Lung (tissue), 12 donors: ENCODE measurements around the gene ARHGAP10. TPM values are rescaled to one million over a fixed set of nuclear protein-coding genes. Genes with fewer than 3 reads are reported as not detected.

ENCODE experiments used
- ATAC-seq: fragments of 200-7000 bp; cut with Tn5 transposase; one replicate; pipeline ENCODE4 v1.9.1; 2020; ENCODE audit warnings: moderate number of reproducible peaks; ENCODE audit not compliant: insufficient read depth, low FRiP score
- DNase-seq, 3 donors: peaks; one replicate each; pipeline ENCODE4 v3.0.0-alpha.2; 2013 to 2017
- H3K27ac ChIP-seq, 2 donors: one replicate each; pipeline ENCODE4 v1.5.1; 2013; ENCODE audit warnings: mild to moderate bottlenecking in 2 of 2, moderate library complexity in 2 of 2, control low read depth in 1 of 2, inconsistent platforms in 1 of 2, low read depth in 1 of 2, low read length in 1 of 2
- H3K27me3 ChIP-seq, 3 donors: one replicate each; pipeline ENCODE4 v1.5.1; 2013; ENCODE audit warnings: low read length in 2 of 3; ENCODE audit not compliant: control insufficient read depth in 3 of 3, insufficient read depth in 3 of 3
- H3K36me3 ChIP-seq, 4 donors: one replicate each; pipeline ENCODE4 v1.5.1; 2013; ENCODE audit warnings: low read length in 4 of 4, mild to moderate bottlenecking in 1 of 4, moderate library complexity in 1 of 4; ENCODE audit not compliant: control insufficient read depth in 4 of 4, insufficient read depth in 4 of 4
- H3K4me1 ChIP-seq, 5 donors: one replicate each; pipeline ENCODE4 v1.5.1; 2013; ENCODE audit warnings: low read length in 5 of 5, mild to moderate bottlenecking in 2 of 5, moderate library complexity in 1 of 5; ENCODE audit not compliant: control insufficient read depth in 5 of 5, insufficient read depth in 5 of 5
- H3K4me3 ChIP-seq: one replicate; pipeline ENCODE4 v1.5.1; 2013; ENCODE audit warnings: mild to moderate bottlenecking, control low read depth, moderate library complexity
- H3K9ac ChIP-seq, 2 donors: one replicate each; pipeline ENCODE4 v1.5.1; 2013; ENCODE audit warnings: low read length in 2 of 2, control low read depth in 1 of 2; ENCODE audit not compliant: insufficient read depth in 1 of 2
- H3K9me3 ChIP-seq, 4 donors: one replicate each; pipeline ENCODE4 v1.5.1; 2013; ENCODE audit warnings: low read length in 3 of 4, mild to moderate bottlenecking in 1 of 4, moderate library complexity in 1 of 4; ENCODE audit not compliant: control insufficient read depth in 4 of 4, insufficient read depth in 3 of 4
- WGBS, 2 donors: extraction: QIAGEN DNeasy Blood & Tissue Kit; methylation state at CpG; one replicate each; pipeline ENCODE4 v1.1.7; 2013; 5-methylcytosine and 5-hydroxymethylcytosine counted together
- polyA plus RNA-seq, 2 donors: library from polyadenylated mRNA; stranded (reverse); fragments of 200-250 nt; gene quantifications; one replicate each; pipeline ENCODE4 v1.2.1, GENCODE V29; 2013
- total RNA-seq, 2 donors: library from RNA; depleted of rRNA in 1 of 2; stranded (reverse); fragments of >200 nt in 1 of 2; gene quantifications; one replicate each; pipeline ENCODE4 v1.2.1, GENCODE V29; 2014 to 2021
- TF ChIP-seq, protein P1 (sequence below): IDR thresholded peaks from 2 replicates; pipeline ENCODE4 v1.5.1; 2012; ENCODE audit warnings: mild to moderate bottlenecking; ENCODE audit errors: control extremely low read depth, extremely low read depth
- donor health status: control.
- donor health status: control.
- donor health status: Bipolar disorder and iron deficiency.
- donor health status: healthy.
- donor health status: DM: yes; HTN: yes; CAD: no.

ARHGAP10 gene
- total and polyA plus RNA-seq, 4 donors: 9.1 to 25.0 (median 17.5) TPM

DNA sequence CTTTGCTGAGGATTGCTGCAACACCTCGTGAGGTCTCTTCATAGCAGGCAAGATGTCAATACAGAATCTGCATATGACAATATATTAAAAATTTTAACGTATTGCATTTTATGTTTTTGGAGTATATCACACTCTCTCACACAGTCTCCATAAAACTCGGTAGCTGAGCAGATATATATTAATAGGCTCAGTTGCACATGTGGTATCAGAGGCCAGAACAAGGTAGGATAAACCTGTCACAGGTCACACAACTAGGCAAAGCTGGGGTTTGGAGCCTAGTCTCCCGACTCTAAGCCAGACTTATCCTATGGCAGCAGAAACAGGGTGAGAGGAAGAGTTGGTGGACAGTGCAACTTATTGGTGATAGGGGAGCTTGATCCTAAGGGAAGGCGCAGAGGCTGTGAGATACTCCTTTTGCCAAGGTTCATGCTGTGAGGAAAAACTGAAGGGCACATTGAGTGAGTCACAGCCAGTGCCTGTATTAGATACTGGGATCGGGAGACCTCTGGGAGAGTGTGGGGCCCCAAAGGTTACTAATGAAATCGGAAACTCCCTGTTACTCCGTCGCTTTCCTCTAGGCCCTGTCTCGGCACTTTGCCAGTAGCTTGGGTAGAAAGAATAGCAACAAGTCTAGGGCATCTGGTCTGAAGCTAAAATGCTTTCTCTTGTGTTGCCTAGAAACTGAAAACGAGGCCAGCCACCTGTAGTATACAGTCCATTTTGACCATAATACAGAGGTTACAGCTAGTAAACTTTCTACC, 195.7 kb downstream of the ARHGAP10 start:
- ATAC-seq: no peak
- Histone ChIP-seq H3K4me1 (peaks cover 0 to 3% (median 0%) of the 10 kb centered on the region in 5 donors), H3K9me3 (peaks cover 0 to 2% (median 0%) of the 10 kb centered on the region in 4 donors), H3K36me3 (peaks cover 0 to 1% (median 0%) of the 10 kb centered on the region in 4 donors), H3K27ac (peak overlapping the region in 1 of 2 donors; percentile 18), H3K4me3 (no peak overlapping the region), H3K9ac (no peak overlapping the region), H3K27me3 (no peaks in the 10 kb centered on the region)
- TF ChIP-seq, protein P1, sequence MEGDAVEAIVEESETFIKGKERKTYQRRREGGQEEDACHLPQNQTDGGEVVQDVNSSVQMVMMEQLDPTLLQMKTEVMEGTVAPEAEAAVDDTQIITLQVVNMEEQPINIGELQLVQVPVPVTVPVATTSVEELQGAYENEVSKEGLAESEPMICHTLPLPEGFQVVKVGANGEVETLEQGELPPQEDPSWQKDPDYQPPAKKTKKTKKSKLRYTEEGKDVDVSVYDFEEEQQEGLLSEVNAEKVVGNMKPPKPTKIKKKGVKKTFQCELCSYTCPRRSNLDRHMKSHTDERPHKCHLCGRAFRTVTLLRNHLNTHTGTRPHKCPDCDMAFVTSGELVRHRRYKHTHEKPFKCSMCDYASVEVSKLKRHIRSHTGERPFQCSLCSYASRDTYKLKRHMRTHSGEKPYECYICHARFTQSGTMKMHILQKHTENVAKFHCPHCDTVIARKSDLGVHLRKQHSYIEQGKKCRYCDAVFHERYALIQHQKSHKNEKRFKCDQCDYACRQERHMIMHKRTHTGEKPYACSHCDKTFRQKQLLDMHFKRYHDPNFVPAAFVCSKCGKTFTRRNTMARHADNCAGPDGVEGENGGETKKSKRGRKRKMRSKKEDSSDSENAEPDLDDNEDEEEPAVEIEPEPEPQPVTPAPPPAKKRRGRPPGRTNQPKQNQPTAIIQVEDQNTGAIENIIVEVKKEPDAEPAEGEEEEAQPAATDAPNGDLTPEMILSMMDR: no peak
- DNase-seq: no peak
- 93 to 95% methylated on average over 11 of the region's 11 CpGs for WGBS, 2 donors

DNA sequence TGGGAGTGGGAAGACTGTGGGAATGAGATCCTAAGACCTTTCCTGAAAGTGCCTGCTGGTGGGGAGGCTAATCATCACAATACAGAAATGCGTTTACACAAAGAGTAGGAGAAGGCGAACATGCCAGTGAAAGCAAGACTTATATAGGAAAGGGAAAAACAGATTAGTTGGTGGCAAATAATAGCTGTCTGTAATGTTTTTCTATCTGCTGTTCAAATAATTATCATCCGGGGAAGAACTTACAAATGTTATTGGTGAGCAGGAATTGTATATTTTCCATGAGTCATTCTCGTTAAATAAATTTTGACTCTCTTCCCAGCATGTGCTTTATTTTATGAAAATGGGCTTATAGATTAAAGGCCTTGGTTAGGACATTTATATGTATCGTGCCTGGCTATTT, 196.5 kb downstream of the ARHGAP10 start:
- Histone ChIP-seq H3K36me3 (peaks cover 0 to 1% (median 0%) of the 10 kb centered on the region in 4 donors), H3K27ac (peak overlapping the region in 1 of 2 donors; percentile 5), H3K4me3 (no peak overlapping the region), H3K27me3 (no peaks in the 10 kb centered on the region), H3K9me3 (peaks cover 0 to 2% (median 0%) of the 10 kb centered on the region in 4 donors), H3K4me1 (peaks cover 0 to 3% (median 0%) of the 10 kb centered on the region in 5 donors), H3K9ac (no peak overlapping the region)
- 88 to 93% methylated on average over 5 of the region's 5 CpGs for WGBS, 2 donors
- DNase-seq (peak in 1 of 3 donors; percentile 4), ATAC-seq (no peak)
- TF ChIP-seq, protein P1: no peak

DNA sequence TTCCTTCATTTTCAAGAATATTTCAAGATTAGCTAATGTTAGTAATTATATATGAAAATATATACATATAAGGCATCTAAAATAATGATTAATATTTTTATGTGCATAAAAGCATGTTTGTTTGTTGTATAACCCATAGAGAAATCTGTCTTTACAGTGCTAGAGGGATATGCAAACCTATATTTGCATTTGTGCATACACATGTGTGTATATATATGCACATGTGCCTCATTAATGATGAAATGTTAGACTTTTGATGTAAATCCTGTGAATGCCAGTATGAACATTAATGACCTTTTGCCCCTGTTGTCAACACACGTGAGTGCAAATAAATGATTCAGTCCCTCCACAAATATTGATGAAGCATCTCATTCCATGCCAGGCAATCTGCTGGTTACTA, 197.9 kb downstream of the ARHGAP10 start:
- H3K27ac ChIP-seq: no peak overlapping the region
- TF ChIP-seq, protein P1: no peak
- H3K36me3 ChIP-seq: peaks cover 0 to 1% (median 0%) of the 10 kb centered on the region in 4 donors
- H3K27me3 ChIP-seq: no peaks in the 10 kb centered on the region
- no peak for DNase-seq
- H3K4me1 ChIP-seq: peaks cover 0 to 3% (median 0%) of the 10 kb centered on the region in 5 donors
- ATAC-seq: no peak
- 85 to 93% methylated on average over 1 of the region's 1 CpG for WGBS, 2 donors
- no peak overlapping the region for H3K9ac ChIP-seq
- no peak overlapping the region for H3K4me3 ChIP-seq
- H3K9me3 ChIP-seq: peaks cover 0 to 2% (median 0%) of the 10 kb centered on the region in 4 donors
